Measurements from ENCODE around the gene APBA2. TPM values are rescaled to one million over a fixed set of nuclear protein-coding genes. Genes with fewer than 3 reads are reported as not detected.

Gene APBA2
- total RNA-seq, 3 donors from 2014 or later, result 0.64 to 6.9 (median 5.0) TPM

DNA sequence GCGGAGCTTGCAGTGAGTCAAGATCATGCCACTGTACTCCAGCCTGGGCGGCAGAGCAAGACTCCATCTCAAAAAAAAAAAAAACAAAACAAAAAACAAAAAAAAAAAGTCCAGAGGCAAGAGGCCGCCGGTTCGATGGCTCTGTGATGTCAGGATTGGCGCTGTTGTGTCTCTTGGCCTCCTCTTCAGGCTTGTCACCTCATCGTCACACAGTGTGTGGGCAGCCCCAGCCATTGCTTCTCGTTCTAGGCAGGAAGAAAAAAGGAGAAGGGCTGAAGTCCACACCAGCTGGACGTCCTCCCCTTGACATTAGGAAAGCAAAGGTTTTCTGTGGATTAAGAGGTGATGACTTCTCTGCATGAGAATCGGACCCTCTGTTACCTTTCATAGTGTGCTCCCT, 192.8 kb downstream of the APBA2 start:
- DNase-seq (ENCODE audit: low spot score in 2 of 2), result no peak
- Histone ChIP-seq H3K36me3 (no peaks in the 10 kb centered on the region), H3K4me3 (no peak overlapping the region), H3K27ac (no peak overlapping the region), H3K4me1 (no peaks in the 10 kb centered on the region), H3K27me3 (no peaks in the 10 kb centered on the region), H3K9me3 (no peaks in the 10 kb centered on the region)
- TF ChIP-seq POLR2A (IDR thresholded peaks at IDR 0.05) (no peak), POLR2AphosphoS5 (IDR thresholded peaks at IDR 0.05) (no peak)
- TF ChIP-seq, protein P1, sequence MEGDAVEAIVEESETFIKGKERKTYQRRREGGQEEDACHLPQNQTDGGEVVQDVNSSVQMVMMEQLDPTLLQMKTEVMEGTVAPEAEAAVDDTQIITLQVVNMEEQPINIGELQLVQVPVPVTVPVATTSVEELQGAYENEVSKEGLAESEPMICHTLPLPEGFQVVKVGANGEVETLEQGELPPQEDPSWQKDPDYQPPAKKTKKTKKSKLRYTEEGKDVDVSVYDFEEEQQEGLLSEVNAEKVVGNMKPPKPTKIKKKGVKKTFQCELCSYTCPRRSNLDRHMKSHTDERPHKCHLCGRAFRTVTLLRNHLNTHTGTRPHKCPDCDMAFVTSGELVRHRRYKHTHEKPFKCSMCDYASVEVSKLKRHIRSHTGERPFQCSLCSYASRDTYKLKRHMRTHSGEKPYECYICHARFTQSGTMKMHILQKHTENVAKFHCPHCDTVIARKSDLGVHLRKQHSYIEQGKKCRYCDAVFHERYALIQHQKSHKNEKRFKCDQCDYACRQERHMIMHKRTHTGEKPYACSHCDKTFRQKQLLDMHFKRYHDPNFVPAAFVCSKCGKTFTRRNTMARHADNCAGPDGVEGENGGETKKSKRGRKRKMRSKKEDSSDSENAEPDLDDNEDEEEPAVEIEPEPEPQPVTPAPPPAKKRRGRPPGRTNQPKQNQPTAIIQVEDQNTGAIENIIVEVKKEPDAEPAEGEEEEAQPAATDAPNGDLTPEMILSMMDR (IDR thresholded peaks at IDR 0.05), result no peak
- intact Hi-C loops (cut with DNase I; ENCODE audit: low total_unique reads), result loop anchor here (1.0 kb wide), 1 partner anchor 47 kb away; no protein-coding TSS in a partner anchor

DNA sequence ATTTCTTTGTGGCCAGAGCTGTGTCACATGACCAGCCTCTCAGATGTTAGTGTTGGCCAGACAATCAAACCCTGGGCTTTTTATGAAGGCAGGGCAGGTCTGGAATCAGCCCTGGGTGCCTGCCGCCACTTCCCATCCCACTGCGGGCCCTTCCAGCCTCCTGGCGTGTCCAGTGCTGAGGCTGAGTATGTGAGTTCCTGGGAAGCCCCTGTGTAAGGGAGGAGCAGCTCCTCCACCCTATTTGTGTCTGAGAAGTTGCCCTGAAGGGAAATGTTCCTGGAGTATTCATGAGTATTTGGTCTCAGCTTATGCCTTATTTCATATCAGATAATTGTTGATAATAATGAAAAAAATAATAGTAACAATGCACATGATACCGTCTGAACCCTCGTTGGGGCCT, 193.7 kb downstream of the APBA2 start:
- no peak for DNase-seq (ENCODE audit: low spot score in 2 of 2)
- intact Hi-C loops (cut with DNase I; ENCODE audit: low total_unique reads), result no loop called here
- H3K27ac ChIP-seq, result no peak overlapping the region
- H3K36me3 ChIP-seq, result no peaks in the 10 kb centered on the region
- no peaks in the 10 kb centered on the region for H3K9me3 ChIP-seq
- H3K4me3 ChIP-seq, result no peak overlapping the region
- H3K27me3 ChIP-seq, result no peaks in the 10 kb centered on the region
- no peaks in the 10 kb centered on the region for H3K4me1 ChIP-seq
- TF ChIP-seq POLR2A (IDR thresholded peaks at IDR 0.05), result no peak
- TF ChIP-seq, protein P1 (IDR thresholded peaks at IDR 0.05), result no peak
- TF ChIP-seq POLR2AphosphoS5 (IDR thresholded peaks at IDR 0.05), result no peak

DNA sequence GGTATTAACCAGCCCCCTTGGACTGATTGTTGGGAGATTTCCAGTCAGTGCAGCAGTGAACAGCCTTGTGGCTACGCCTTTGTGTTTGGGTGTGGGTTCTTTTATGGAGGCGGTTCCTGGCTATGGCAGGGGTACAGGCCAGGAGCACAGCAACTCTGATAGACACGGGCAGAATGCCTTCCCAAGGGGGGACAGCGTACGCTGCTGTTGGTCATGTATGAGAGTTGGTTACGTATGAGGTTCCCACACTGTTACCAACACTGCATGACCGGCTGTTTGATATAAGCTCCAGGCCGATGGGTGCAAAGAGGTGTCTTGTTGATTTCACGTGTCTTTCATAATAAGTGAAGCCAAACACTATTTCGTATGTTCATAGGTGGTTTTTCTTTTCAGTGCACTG, 196.0 kb downstream of the APBA2 start:
- H3K4me1 ChIP-seq, result no peaks in the 10 kb centered on the region
- peaks cover 0 to 6% of the 10 kb centered on the region in 2 donors for H3K9me3 ChIP-seq
- no peak overlapping the region for H3K4me3 ChIP-seq
- intact Hi-C loops (cut with DNase I; ENCODE audit: low total_unique reads), result no loop called here
- H3K36me3 ChIP-seq, result no peaks in the 10 kb centered on the region
- H3K27ac ChIP-seq, result no peak overlapping the region
- H3K27me3 ChIP-seq, result no peaks in the 10 kb centered on the region
- no peak for DNase-seq (ENCODE audit: low spot score in 2 of 2)
- TF ChIP-seq POLR2AphosphoS5 (IDR thresholded peaks at IDR 0.05) (no peak), POLR2A (IDR thresholded peaks at IDR 0.05) (no peak)
- TF ChIP-seq, protein P1 (IDR thresholded peaks at IDR 0.05), result no peak

DNA sequence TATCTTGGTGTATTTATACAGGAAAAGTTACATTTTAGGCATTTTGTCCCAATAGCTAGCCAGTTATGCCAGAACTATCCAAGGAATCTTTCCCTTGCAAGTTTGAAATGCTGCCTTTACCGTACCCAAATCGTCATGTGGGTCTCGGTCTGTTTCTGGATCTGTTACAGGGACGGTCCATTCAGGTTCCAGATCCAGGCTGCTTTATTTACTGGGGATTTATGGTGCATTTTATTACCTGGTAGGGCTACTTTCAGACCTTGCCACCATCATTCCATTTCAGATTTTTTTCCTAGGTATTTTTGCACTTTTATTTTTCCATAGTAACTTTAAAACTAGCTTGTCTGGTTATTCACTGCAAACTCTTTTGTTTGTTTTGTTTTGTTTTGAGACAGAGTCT, 197.4 kb downstream of the APBA2 start:
- H3K4me3 ChIP-seq, result no peak overlapping the region
- no peak for TF ChIP-seq POLR2A (IDR thresholded peaks at IDR 0.05)
- TF ChIP-seq POLR2AphosphoS5 (IDR thresholded peaks at IDR 0.05), result no peak
- TF ChIP-seq, protein P1 (IDR thresholded peaks at IDR 0.05), result no peak
- no peaks in the 10 kb centered on the region for H3K36me3 ChIP-seq
- H3K9me3 ChIP-seq, result peaks cover 0 to 6% of the 10 kb centered on the region in 2 donors
- DNase-seq (ENCODE audit: low spot score in 2 of 2), result no peak
- no peak overlapping the region for H3K27ac ChIP-seq
- intact Hi-C loops (cut with DNase I; ENCODE audit: low total_unique reads), result no loop called here
- H3K4me1 ChIP-seq, result no peaks in the 10 kb centered on the region
- no peaks in the 10 kb centered on the region for H3K27me3 ChIP-seq

DNA sequence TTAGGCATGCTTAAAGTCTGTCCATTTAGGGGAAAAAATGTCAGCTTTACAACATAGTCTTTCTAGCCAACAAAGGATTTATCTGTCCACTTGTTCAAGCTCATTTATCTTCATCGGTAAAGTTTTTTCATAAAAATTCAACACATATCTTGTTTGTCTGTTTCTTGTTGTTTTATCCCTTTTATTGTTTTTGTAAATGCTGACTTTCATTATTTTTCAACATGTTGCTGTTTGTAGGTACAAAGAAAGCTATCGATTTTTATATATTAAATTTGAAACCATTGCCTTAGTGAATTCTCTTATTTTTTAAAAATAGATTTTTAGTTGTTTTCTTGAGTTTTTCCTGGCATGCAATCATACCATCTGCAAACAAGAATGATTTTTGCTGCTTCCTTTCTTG, 198.1 kb downstream of the APBA2 start:
- intact Hi-C loops (cut with DNase I; ENCODE audit: low total_unique reads), result no loop called here
- TF ChIP-seq POLR2A (IDR thresholded peaks at IDR 0.05) (no peak), POLR2AphosphoS5 (IDR thresholded peaks at IDR 0.05) (no peak)
- TF ChIP-seq, protein P1 (IDR thresholded peaks at IDR 0.05), result no peak

More for the DNA sequence above, 198.1 kb downstream of the APBA2 start:
- Histone ChIP-seq H3K27me3 (no peaks in the 10 kb centered on the region), H3K4me3 (no peak overlapping the region), H3K27ac (no peak overlapping the region), H3K4me1 (no peaks in the 10 kb centered on the region), H3K9me3 (peaks cover 0 to 6% of the 10 kb centered on the region in 2 donors), H3K36me3 (no peaks in the 10 kb centered on the region)
- no peak for DNase-seq (ENCODE audit: low spot score in 2 of 2)
